Epithelial cell of esophagus (primary cell): ENCODE data around the gene CLTCL1.

Experiments
- DNase-seq: peaks from one replicate; pipeline ENCODE4 v3.0.0; 2010; ENCODE audit warnings: low read depth
- H3K4me3 ChIP-seq: 2 replicates; pipeline ENCODE4 v1.5.1; 2011; ENCODE audit warnings: mild to moderate bottlenecking, low read length, control low read depth
- CTCF ChIP-seq: IDR thresholded peaks from 2 replicates; pipeline ENCODE4 v1.5.1; 2011; ENCODE audit warnings: low read depth, mild to moderate bottlenecking, low read length, control low read depth, inconsistent platforms; ENCODE audit not compliant: insufficient read depth; ENCODE audit errors: missing control alignments

Gene CLTCL1

DNA sequence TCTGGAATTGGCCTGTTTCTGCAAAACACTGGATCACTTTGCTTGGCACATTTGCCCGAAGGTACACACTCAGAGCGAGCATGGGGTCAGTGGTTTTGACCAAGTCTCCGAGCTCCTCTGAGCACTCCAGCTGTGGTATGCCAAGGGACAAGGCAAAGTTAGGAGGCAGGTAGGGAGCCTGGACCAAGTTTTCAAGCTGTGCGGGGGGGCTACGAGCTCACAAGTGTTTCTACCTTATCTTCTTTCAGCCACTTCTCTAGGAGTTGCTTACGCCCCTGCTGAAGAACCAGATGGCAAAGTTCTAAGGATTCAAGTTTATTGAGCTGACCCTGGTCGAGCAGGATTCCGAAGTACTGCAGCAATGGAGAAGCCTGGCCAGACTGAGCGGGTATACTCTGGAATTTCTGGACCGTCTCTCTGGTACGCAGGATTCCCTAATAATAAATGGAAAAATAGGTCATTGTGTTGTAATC is 58.3 kb downstream of the CLTCL1 start:
- no peak overlapping the region for H3K4me3 ChIP-seq
- no peak for DNase-seq
- TF ChIP-seq CTCF: no peak

GRCh38 chr22:19232623-19233022 is 58.9 kb downstream of the CLTCL1 start:
- TF ChIP-seq CTCF: no peak
- no peak overlapping the region for H3K4me3 ChIP-seq
- DNase-seq: no peak

- H3K4me3 ChIP-seq: no peak overlapping the region
- DNase-seq: no peak
- no peak for TF ChIP-seq CTCF
Observed at GRCh38 chr22:19231986-19232385, 59.5 kb downstream of the CLTCL1 start.

- TF ChIP-seq CTCF: no peak
- no peak for DNase-seq
Observed at GRCh38 chr22:19229600-19229999, 61.9 kb downstream of the CLTCL1 start.

DNA sequence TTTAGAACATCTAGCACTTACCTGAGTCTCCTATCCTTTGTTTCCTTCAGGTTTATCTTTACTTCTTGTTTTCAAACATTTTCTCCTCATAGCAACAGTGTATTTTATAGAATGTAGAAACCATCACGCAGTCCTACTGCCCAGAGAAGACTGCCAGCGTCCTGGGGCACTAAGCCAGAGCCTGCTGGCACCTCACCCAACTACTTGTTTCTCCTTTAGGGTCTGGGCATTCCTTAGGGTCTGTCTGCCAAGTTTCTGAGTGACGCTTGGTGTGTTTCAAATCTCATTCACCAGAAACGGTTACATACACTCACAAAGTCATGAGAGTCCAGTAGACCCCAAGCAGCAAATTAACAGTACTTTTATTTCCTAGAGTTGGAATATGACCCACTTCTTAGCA is 63.3 kb downstream of the CLTCL1 start:
- DNase-seq: no peak
- H3K4me3 ChIP-seq: no peak overlapping the region
- TF ChIP-seq CTCF: no peak

More at GRCh38 chr22:19229600-19229999, 61.9 kb downstream of the CLTCL1 start:
- H3K4me3 ChIP-seq: no peak overlapping the region

- TF ChIP-seq CTCF: no peak
- DNase-seq: no peak
- no peak overlapping the region for H3K4me3 ChIP-seq
Observed at GRCh38 chr22:19226428-19226827, 65.1 kb downstream of the CLTCL1 start.

- DNase-seq: no peak
- TF ChIP-seq CTCF: no peak
- H3K4me3 ChIP-seq: no peak overlapping the region
Observed at GRCh38 chr22:19225560-19225959, 66.0 kb downstream of the CLTCL1 start.
